Activated T-cell treated with anti-CD3 and anti-CD28 coated beads for 4 hours (primary cell): ENCODE measurements around the gene DCDC2.
A peak's percentile ranks its signal among the peaks of the same experiment; 100 is the strongest.
"Not testable (repeated sequence)": the region's sequence is repeated elsewhere in the genome, so short reads cannot be mapped to it uniquely, and the experiment has no call there.

ENCODE experiments used
- DNase-seq: peaks from one replicate; pipeline ENCODE4 v3.0.0-alpha.2; 2020

The DCDC2 gene

GRCh38 chr6:24378473-24379097 lies 20.7 kb upstream of the DCDC2 start:
- DNase-seq, result no peak

- no peak for DNase-seq
These were observed 19.0 kb upstream of the DCDC2 start for GRCh38 chr6:24376871-24377270.

- DNase-seq, result no peak
These were observed 16.8 kb upstream of the DCDC2 start for GRCh38 chr6:24374612-24375011.

- not testable (repeated sequence) for DNase-seq
These were observed 7.3 kb upstream of the DCDC2 start for GRCh38 chr6:24365103-24365633.

GRCh38 chr6:24362363-24362762 lies 4.5 kb upstream of the DCDC2 start:
- DNase-seq, result not testable (repeated sequence)

- DNase-seq, result peak; percentile 67
These were observed 2.0 kb upstream of the DCDC2 start for GRCh38 chr6:24359640-24360454.

- no peak for DNase-seq
These were observed 461 bp upstream of the DCDC2 start for GRCh38 chr6:24358219-24358821.

- no peak for DNase-seq
These were observed 1.4 kb downstream of the DCDC2 start for GRCh38 chr6:24356310-24356973.

- no peak for DNase-seq
These were observed 2.5 kb downstream of the DCDC2 start for GRCh38 chr6:24355393-24355792.

GRCh38 chr6:24353861-24354260 lies 4.0 kb downstream of the DCDC2 start:
- no peak for DNase-seq

- DNase-seq, result no peak
These were observed 5.4 kb downstream of the DCDC2 start for GRCh38 chr6:24352434-24352833.

GRCh38 chr6:24344976-24345375 lies 12.9 kb downstream of the DCDC2 start:
- no peak for DNase-seq

- no peak for DNase-seq
These were observed 16.6 kb downstream of the DCDC2 start for GRCh38 chr6:24340998-24341938.

GRCh38 chr6:24339932-24340331 lies 17.9 kb downstream of the DCDC2 start:
- no peak for DNase-seq

- DNase-seq, result no peak
These were observed 23.6 kb downstream of the DCDC2 start for GRCh38 chr6:24334285-24334684.

- DNase-seq, result no peak
These were observed 25.5 kb downstream of the DCDC2 start for GRCh38 chr6:24332317-24332716.

GRCh38 chr6:24330137-24330732 lies 27.6 kb downstream of the DCDC2 start:
- DNase-seq, result no peak

GRCh38 chr6:24329451-24329850 lies 28.4 kb downstream of the DCDC2 start:
- DNase-seq, result no peak

- no peak for DNase-seq
These were observed 28.8 kb downstream of the DCDC2 start for GRCh38 chr6:24329022-24329421.

- DNase-seq, result no peak
These were observed 30.1 kb downstream of the DCDC2 start for GRCh38 chr6:24327756-24328155.

- no peak for DNase-seq
These were observed 31.9 kb downstream of the DCDC2 start for GRCh38 chr6:24325978-24326377.

GRCh38 chr6:24324617-24325016 lies 33.2 kb downstream of the DCDC2 start:
- no peak for DNase-seq
